RWPE2 (cell line): ENCODE data around the gene XCR1.

Experiments
- ATAC-seq: fragments of 200-7000 bp; cut with Tn5 transposase; 3 replicates; pipeline ENCODE4 v1.9.1; 2021; ENCODE audit warnings: low read depth
- DNase-seq: peaks from one replicate; pipeline ENCODE4 v3.0.0-alpha.2; 2020; ENCODE audit warnings: low spot score
- H3K27ac ChIP-seq: fragments of 450-650 bp; 2 replicates; pipeline ENCODE4 v1.5.1; 2017; ENCODE audit warnings: mild to moderate bottlenecking; ENCODE audit not compliant: poor library complexity, severe bottlenecking
- H3K27me3 ChIP-seq: fragments of 250-450 bp; sonication (Bioruptor Pico); 2 replicates; pipeline ENCODE4 v1.5.1; 2021; ENCODE audit warnings: mild to moderate bottlenecking, moderate library complexity; ENCODE audit not compliant: insufficient read depth, poor library complexity, severe bottlenecking
- H3K36me3 ChIP-seq: fragments of 250-450 bp; sonication (Bioruptor Pico); 2 replicates; pipeline ENCODE4 v1.5.1; 2020; ENCODE audit warnings: low read depth, mild to moderate bottlenecking, moderate library complexity
- H3K4me1 ChIP-seq: fragments of 250-450 bp; sonication (Bioruptor Pico); 2 replicates; pipeline ENCODE4 v1.5.1; 2021; ENCODE audit warnings: mild to moderate bottlenecking, moderate library complexity; ENCODE audit not compliant: insufficient read depth, poor library complexity, severe bottlenecking
- H3K4me3 ChIP-seq: fragments of 250-450 bp; sonication (Bioruptor Pico); 2 replicates; pipeline ENCODE4 v1.5.1; 2021; ENCODE audit warnings: mild to moderate bottlenecking, moderate library complexity; ENCODE audit not compliant: severe bottlenecking
- H3K9me3 ChIP-seq: fragments of 250-450 bp; sonication (Bioruptor Pico); 2 replicates; pipeline ENCODE4 v1.5.1; 2021; ENCODE audit warnings: mild to moderate bottlenecking, moderate library complexity; ENCODE audit not compliant: severe bottlenecking
- CTCF ChIP-seq: fragments of 450-650 bp; IDR thresholded peaks from one replicate; pipeline ENCODE4 v1.5.1; 2017; ENCODE audit warnings: mild to moderate bottlenecking, moderate library complexity; ENCODE audit not compliant: poor library complexity, severe bottlenecking

Gene XCR1

GRCh38 chr3:45988362-45988761 lies 38.9 kb downstream of the XCR1 start:
- H3K9me3 ChIP-seq, result no peaks in the 10 kb centered on the region
- TF ChIP-seq CTCF, result no peak
- H3K4me3 ChIP-seq, result no peak overlapping the region
- H3K36me3 ChIP-seq, result peaks cover 15% of the 10 kb centered on the region
- no peaks in the 10 kb centered on the region for H3K27me3 ChIP-seq
- no peak overlapping the region for H3K27ac ChIP-seq
- ATAC-seq (no peak), DNase-seq (no peak)
- H3K4me1 ChIP-seq, result peaks cover 32% of the 10 kb centered on the region

GRCh38 chr3:45987368-45988291 lies 39.7 kb downstream of the XCR1 start:
- ATAC-seq, result no peak
- Histone ChIP-seq H3K4me3 (no peak overlapping the region), H3K36me3 (peaks cover 22% of the 10 kb centered on the region), H3K27me3 (no peaks in the 10 kb centered on the region), H3K4me1 (peaks cover 32% of the 10 kb centered on the region), H3K9me3 (no peaks in the 10 kb centered on the region), H3K27ac (no peak overlapping the region)
- no peak for DNase-seq
- TF ChIP-seq CTCF, result no peak

GRCh38 chr3:45986303-45986982 lies 40.8 kb downstream of the XCR1 start:
- H3K4me1 ChIP-seq, result peaks cover 32% of the 10 kb centered on the region
- DNase-seq, result no peak

GRCh38 chr3:45985532-45986302 lies 41.6 kb downstream of the XCR1 start:
- H3K36me3 ChIP-seq, result peaks cover 41% of the 10 kb centered on the region
- no peak overlapping the region for H3K27ac ChIP-seq
- no peaks in the 10 kb centered on the region for H3K9me3 ChIP-seq
- DNase-seq, result no peak
- no peak for ATAC-seq
- no peak for TF ChIP-seq CTCF
- peaks cover 32% of the 10 kb centered on the region for H3K4me1 ChIP-seq
- H3K4me3 ChIP-seq, result no peak overlapping the region
- H3K27me3 ChIP-seq, result no peaks in the 10 kb centered on the region

More at GRCh38 chr3:45986303-45986982, 40.8 kb downstream of the XCR1 start:
- Histone ChIP-seq H3K27ac (no peak overlapping the region), H3K27me3 (no peaks in the 10 kb centered on the region), H3K4me3 (no peak overlapping the region), H3K36me3 (peaks cover 34% of the 10 kb centered on the region), H3K9me3 (no peaks in the 10 kb centered on the region)
- ATAC-seq, result peak; percentile 91
- no peak for TF ChIP-seq CTCF
